GM12872 (cell line): ENCODE measurements around the gene BCKDHB.

Experiments
- CTCF ChIP-seq: IDR thresholded peaks from 3 replicates; pipeline ENCODE4 v1.5.1; 2011; ENCODE audit warnings: low read depth, mild to moderate bottlenecking, low read length, moderate library complexity; ENCODE audit not compliant: insufficient read depth

BCKDHB gene

GRCh38 chr6:80142586-80142985 is 36.1 kb downstream of the BCKDHB start:
- TF ChIP-seq CTCF, result no peak

GRCh38 chr6:80143419-80143937 is 37.0 kb downstream of the BCKDHB start:
- TF ChIP-seq CTCF, result no peak

- no peak for TF ChIP-seq CTCF
Observed at GRCh38 chr6:80144753-80145315, 38.4 kb downstream of the BCKDHB start.

GRCh38 chr6:80145509-80145908 is 39.0 kb downstream of the BCKDHB start:
- no peak for TF ChIP-seq CTCF

- no peak for TF ChIP-seq CTCF
Observed at GRCh38 chr6:80145921-80146320, 39.5 kb downstream of the BCKDHB start.

GRCh38 chr6:80148220-80148619 is 41.7 kb downstream of the BCKDHB start:
- no peak for TF ChIP-seq CTCF

GRCh38 chr6:80151635-80152034 is 45.2 kb downstream of the BCKDHB start:
- TF ChIP-seq CTCF, result no peak

GRCh38 chr6:80154160-80154559 is 47.7 kb downstream of the BCKDHB start:
- TF ChIP-seq CTCF, result no peak
